T-cell (primary cell): ENCODE results near the gene MAT2B. TPM values are rescaled to one million over a fixed set of nuclear protein-coding genes. Genes with fewer than 3 reads are reported as not detected.
"Not testable (repeated sequence)": the region's sequence is repeated elsewhere in the genome, so short reads cannot be mapped to it uniquely, and the experiment has no call there.

Experiments used
- ATAC-seq, 4 experiments: fragments of 200-7000 bp in 3 of 4; fragments of 150-1000 bp in 1 of 4; cut with Tn5 transposase; replicated peaks in 1 of 4; 1 replicate in 3 of 4; 2 replicates in 1 of 4; pipeline ENCODE4 v1.10.0; 2021; ENCODE audit warnings: moderate library complexity in 3 of 4, mild to moderate bottlenecking in 2 of 4, moderate number of reproducible peaks in 1 of 4
- CTCF ChIA-PET, 2 donors: fragments of 300-600 bp; sonication (Branson Sonifier 250); formaldehyde crosslinking; loops; one replicate each; lab custom pipeline; 2022; ENCODE audit warnings: antibody characterized with exemption in 2 of 2; lab: Charles Lee
- POLR2A ChIA-PET, 2 donors: fragments of 300-600 bp; sonication (Branson Sonifier 250); formaldehyde crosslinking; loops; one replicate each; lab custom pipeline; 2022; ENCODE audit warnings: antibody characterized with exemption in 2 of 2; lab: Charles Lee
- DNase-seq, 35 experiments: peaks; one replicate each; pipeline versions ENCODE4 v3.0.0 to v3.0.0-alpha.2; 2013 to 2023
- H3K27ac ChIP-seq: one replicate; pipeline ENCODE4 v1.5.1; 2013; ENCODE audit warnings: low read length
- H3K27me3 ChIP-seq, 2 experiments: replicated peaks in 1 of 2; 1 replicate in 1 of 2; 2 replicates in 1 of 2; pipeline versions ENCODE4 v1.6.1 to v1.7.0; 2013; ENCODE audit warnings: low read length in 1 of 2, mixed read lengths in 1 of 2; ENCODE audit not compliant: control insufficient read depth in 2 of 2, insufficient read depth in 2 of 2; ENCODE audit errors: extremely low read depth in 1 of 2
- H3K36me3 ChIP-seq, 2 donors: 1 replicate in 1 of 2; 2 replicates in 1 of 2; pipeline versions ENCODE4 v1.6.1 to v1.7.0; 2013; ENCODE audit warnings: low read length in 1 of 2; ENCODE audit not compliant: control insufficient read depth in 2 of 2, insufficient read depth in 1 of 2; ENCODE audit errors: extremely low read depth in 1 of 2
- H3K4me1 ChIP-seq, 2 experiments: 1 replicate in 1 of 2; 2 replicates in 1 of 2; pipeline versions ENCODE4 v1.6.1 to v1.7.0; 2013; ENCODE audit warnings: low read length in 2 of 2, mixed read lengths in 1 of 2; ENCODE audit not compliant: insufficient read depth in 2 of 2, control insufficient read depth in 1 of 2; ENCODE audit errors: extremely low read depth in 1 of 2
- H3K4me3 ChIP-seq, 2 donors: 1 replicate in 1 of 2; 2 replicates in 1 of 2; pipeline versions ENCODE4 v1.5.1 to v1.7.0; 2013; ENCODE audit warnings: mild to moderate bottlenecking in 2 of 2, low read length in 1 of 2, moderate library complexity in 1 of 2; ENCODE audit not compliant: control insufficient read depth in 1 of 2; ENCODE audit errors: extremely low read depth in 1 of 2
- H3K9me3 ChIP-seq: 2 replicates; pipeline ENCODE4 v1.7.0; 2013
- H3K27ac Mint-ChIP-seq, 2 donors: one replicate each; pipeline ENCODE4 v1.8.0; 2020 to 2021; ENCODE audit warnings: mild to moderate bottlenecking in 2 of 2, mixed read lengths in 2 of 2
- H3K27me3 Mint-ChIP-seq, 2 donors: one replicate each; pipeline ENCODE4 v1.8.0; 2021 to 2022; ENCODE audit warnings: mixed read lengths in 2 of 2
- H3K36me3 Mint-ChIP-seq: one replicate; pipeline ENCODE4 v1.8.0; 2021; ENCODE audit warnings: mixed read lengths
- H3K4me1 Mint-ChIP-seq, 3 donors: one replicate each; pipeline ENCODE4 v1.8.0; 2020 to 2022; ENCODE audit warnings: mixed read lengths in 3 of 3, mild to moderate bottlenecking in 1 of 3
- H3K4me3 Mint-ChIP-seq, 3 donors: one replicate each; pipeline ENCODE4 v1.8.0; 2020 to 2022; ENCODE audit warnings: mild to moderate bottlenecking in 3 of 3, mixed read lengths in 3 of 3, moderate library complexity in 3 of 3
- H3K9me3 Mint-ChIP-seq, 3 donors: one replicate each; pipeline ENCODE4 v1.8.0; 2020 to 2022; ENCODE audit warnings: mixed read lengths in 3 of 3
- WGBS: methylation state at CpG from one replicate; pipeline ENCODE4 v1.1.5; 2013; ENCODE audit warnings: missing lambda C conversion rate; ENCODE audit not compliant: insufficient coverage; 5-methylcytosine and 5-hydroxymethylcytosine counted together
- total RNA-seq, 35 experiments: library from RNA in 6 of 35; stranded (reverse) in 6 of 35; fragments of 120-200 nt in 1 of 35; gene quantifications; one replicate each; pipeline versions ENCODE4 v1.2.1 to v1.2.4 and lab custom pipeline; 2013 to 2026

The MAT2B gene
- total RNA-seq, 5 donors from 2014 or later (not counting 1 experiment from before 2014, with no cell fraction given): 62.2 to 131 (median 115) TPM

GRCh38 chr5:163534492-163535094 is 29.2 kb downstream of the MAT2B start:
- no peak overlapping the region for H3K4me3 Mint-ChIP-seq
- H3K4me1 ChIP-seq: no peaks in the 10 kb centered on the region
- no CpG with 5 or more reads among the region's 2 CpGs for WGBS
- no peak overlapping the region for H3K4me3 ChIP-seq
- no peaks in the 10 kb centered on the region for H3K36me3 ChIP-seq
- POLR2A ChIA-PET: interaction anchor here in 1 of 2 donors (0.6 kb wide), 1 partner anchor 1182 kb away, joined by 3 read pairs; no protein-coding TSS in a partner anchor
- H3K27me3 Mint-ChIP-seq: peaks cover 6 to 8% of the 10 kb centered on the region in 2 donors
- no peaks in the 10 kb centered on the region for H3K9me3 Mint-ChIP-seq
- H3K27me3 ChIP-seq: no peaks in the 10 kb centered on the region
- no peaks in the 10 kb centered on the region for H3K36me3 Mint-ChIP-seq
- CTCF ChIA-PET: interaction anchor here in 1 of 2 donors (0.7 kb wide), 1 partner anchor 17 kb away, joined by 3 read pairs; no protein-coding TSS in a partner anchor
- ATAC-seq (no peak), DNase-seq (no peak)
- no peak overlapping the region for H3K27ac ChIP-seq
- H3K9me3 ChIP-seq: no peaks in the 10 kb centered on the region
- H3K27ac Mint-ChIP-seq: no peak overlapping the region
- H3K4me1 Mint-ChIP-seq: no peaks in the 10 kb centered on the region

DNA sequence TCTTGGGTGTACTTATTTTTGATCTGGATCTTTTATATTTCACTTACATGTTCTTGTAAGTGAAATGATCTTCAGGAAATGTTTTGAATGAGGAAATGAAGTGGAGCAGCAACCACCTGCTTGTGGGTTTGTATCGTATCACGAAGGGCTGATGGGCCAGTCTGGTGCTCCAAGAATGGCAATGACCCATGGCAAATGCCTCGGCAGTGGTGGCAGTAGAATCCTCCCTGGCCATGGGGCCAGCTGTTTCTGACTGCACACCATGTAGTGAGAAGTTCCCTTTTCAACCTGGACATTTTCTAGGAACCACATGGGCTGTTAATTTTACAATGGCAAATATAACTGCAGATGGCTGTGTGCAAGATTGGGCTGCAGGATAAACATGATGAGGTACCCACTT is 29.9 kb downstream of the MAT2B start:
- CTCF ChIA-PET: no interaction called here
- H3K4me1 Mint-ChIP-seq: no peaks in the 10 kb centered on the region
- Histone ChIP-seq H3K4me1 (no peaks in the 10 kb centered on the region), H3K27ac (no peak overlapping the region), H3K4me3 (no peak overlapping the region), H3K27me3 (no peaks in the 10 kb centered on the region), H3K9me3 (no peaks in the 10 kb centered on the region), H3K36me3 (no peaks in the 10 kb centered on the region)
- no peak overlapping the region for H3K4me3 Mint-ChIP-seq
- WGBS: 51% methylated on average over 3 of the region's 3 CpGs
- ATAC-seq (no peak), DNase-seq (no peak)
- H3K27me3 Mint-ChIP-seq: peaks cover 7 to 8% of the 10 kb centered on the region in 2 donors
- no peaks in the 10 kb centered on the region for H3K9me3 Mint-ChIP-seq
- POLR2A ChIA-PET: no interaction called here
- no peaks in the 10 kb centered on the region for H3K36me3 Mint-ChIP-seq
- H3K27ac Mint-ChIP-seq: no peak overlapping the region

DNA sequence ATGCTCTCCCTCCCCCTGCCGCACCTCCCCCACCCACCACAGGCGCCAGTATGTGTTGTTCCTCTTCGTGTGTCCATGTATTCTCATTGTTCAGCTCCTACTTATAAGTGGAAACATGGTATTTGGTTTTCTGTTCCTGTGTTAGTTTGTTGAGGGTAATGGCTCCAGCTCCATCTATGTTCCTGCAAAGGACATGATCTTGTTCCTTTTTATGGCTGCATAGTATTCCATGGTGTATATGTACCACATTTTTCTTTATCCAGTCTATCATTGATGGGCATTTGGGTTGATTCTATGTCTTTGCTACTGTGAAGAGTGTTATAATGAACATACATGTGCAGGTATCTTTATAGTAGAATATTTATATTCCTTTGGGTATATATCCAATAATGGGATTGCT is 31.0 kb downstream of the MAT2B start:
- DNase-seq, H3K27ac Mint-ChIP-seq, H3K36me3 Mint-ChIP-seq, H3K4me1 Mint-ChIP-seq, H3K9me3 ChIP-seq, H3K4me3 ChIP-seq, H3K27ac ChIP-seq, H3K4me3 Mint-ChIP-seq, H3K9me3 Mint-ChIP-seq, ATAC-seq, H3K36me3 ChIP-seq, H3K4me1 ChIP-seq, CTCF ChIA-PET, H3K27me3 ChIP-seq: not testable (repeated sequence)
- H3K27me3 Mint-ChIP-seq: peaks cover 14 to 16% of the 10 kb centered on the region in 2 donors
- no CpG with 5 or more reads among the region's 3 CpGs for WGBS
- POLR2A ChIA-PET: interaction anchor here (0.7 kb wide), 2 partner anchors 16 to 21 kb away, joined by 3 to 5 read pairs; no protein-coding TSS in a partner anchor

DNA sequence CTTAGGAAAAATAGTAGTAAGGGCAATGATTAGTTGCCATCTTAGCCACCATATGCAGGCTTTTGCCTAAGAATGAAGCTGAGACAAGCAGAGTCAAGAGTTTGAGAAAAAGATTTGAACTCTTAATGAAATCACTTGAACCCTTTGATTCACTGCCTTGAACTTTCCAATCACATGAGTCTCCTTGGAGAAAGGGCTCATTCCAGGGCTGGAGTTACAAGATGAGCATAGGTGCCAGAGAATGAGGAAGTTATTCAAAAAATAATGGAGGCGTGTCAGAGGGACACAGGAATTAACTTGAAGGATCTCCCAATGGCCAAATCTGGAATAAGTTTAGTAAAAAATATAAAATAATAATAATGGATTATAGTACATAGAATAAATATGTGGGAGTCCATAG is 35.3 kb downstream of the MAT2B start:
- no peak overlapping the region for H3K4me3 Mint-ChIP-seq

GRCh38 chr5:163542771-163543170 is 37.4 kb downstream of the MAT2B start:
- ChIA-PET CTCF (interaction anchor here in 1 of 2 donors (0.6 kb wide), 1 partner anchor 238 kb away, joined by 3 read pairs; no protein-coding TSS in a partner anchor), POLR2A (no interaction called here)
- Histone ChIP-seq H3K27ac (no peak overlapping the region), H3K9me3 (no peaks in the 10 kb centered on the region), H3K36me3 (no peaks in the 10 kb centered on the region), H3K27me3 (peaks cover 0 to 2% of the 10 kb centered on the region in 2 experiments), H3K4me1 (no peaks in the 10 kb centered on the region), H3K4me3 (no peak overlapping the region)
- H3K27me3 Mint-ChIP-seq: peaks cover 14 to 21% of the 10 kb centered on the region in 2 donors
- H3K4me3 Mint-ChIP-seq: no peak overlapping the region
- H3K4me1 Mint-ChIP-seq: no peaks in the 10 kb centered on the region
- DNase-seq (no peak), ATAC-seq (no peak)
- no peaks in the 10 kb centered on the region for H3K36me3 Mint-ChIP-seq
- no peaks in the 10 kb centered on the region for H3K9me3 Mint-ChIP-seq
- WGBS: 100% methylated on average over 1 of the region's 2 CpGs
- H3K27ac Mint-ChIP-seq: no peak overlapping the region

More for the DNA sequence above, 35.3 kb downstream of the MAT2B start:
- WGBS: no CpG with 5 or more reads among the region's 1 CpG
- H3K27ac ChIP-seq: no peak overlapping the region
- Mint-ChIP-seq H3K27ac (no peak overlapping the region), H3K9me3 (no peaks in the 10 kb centered on the region), H3K27me3 (peaks cover 14 to 20% of the 10 kb centered on the region in 2 donors), H3K4me1 (no peaks in the 10 kb centered on the region), H3K36me3 (no peaks in the 10 kb centered on the region)
- ChIA-PET CTCF (no interaction called here), POLR2A (no interaction called here)
- no peaks in the 10 kb centered on the region for H3K36me3 ChIP-seq
- DNase-seq (no peak), ATAC-seq (no peak)
- H3K4me1 ChIP-seq: no peaks in the 10 kb centered on the region
- H3K9me3 ChIP-seq: no peaks in the 10 kb centered on the region
- no peak overlapping the region for H3K4me3 ChIP-seq
- peaks cover 0 to 2% of the 10 kb centered on the region in 2 experiments for H3K27me3 ChIP-seq

GRCh38 chr5:163544041-163544440 is 38.6 kb downstream of the MAT2B start:
- Histone ChIP-seq H3K27ac (no peak overlapping the region), H3K4me1 (no peaks in the 10 kb centered on the region), H3K9me3 (no peaks in the 10 kb centered on the region), H3K27me3 (peaks cover 0 to 2% of the 10 kb centered on the region in 2 experiments), H3K36me3 (no peaks in the 10 kb centered on the region), H3K4me3 (no peak overlapping the region)
- no peak overlapping the region for H3K27ac Mint-ChIP-seq
- peaks cover 0 to 4% (median 4%) of the 10 kb centered on the region in 3 donors for H3K4me1 Mint-ChIP-seq
- ChIA-PET POLR2A (no interaction called here), CTCF (no interaction called here)
- no peaks in the 10 kb centered on the region for H3K36me3 Mint-ChIP-seq
- peaks cover 13 to 20% of the 10 kb centered on the region in 2 donors for H3K27me3 Mint-ChIP-seq
- WGBS: 54% methylated on average over 2 of the region's 4 CpGs
- no peak for ATAC-seq
- no peaks in the 10 kb centered on the region for H3K9me3 Mint-ChIP-seq
- no peak overlapping the region for H3K4me3 Mint-ChIP-seq
- no peak for DNase-seq
